GM06990 (cell line): Measurements from ENCODE around the gene LAYN.
A peak's percentile ranks its signal among the peaks of the same experiment; 100 is the strongest.

ENCODE experiments used
- DNase-seq: peaks from one replicate; pipeline ENCODE4 v3.0.0-alpha.2; 2011; ENCODE audit not compliant: insufficient read length; ENCODE audit errors: extremely low read depth
- H3K27me3 ChIP-seq: replicated peaks from 2 replicates; pipeline ENCODE4 v1.6.0; 2011; ENCODE audit warnings: low read length; ENCODE audit not compliant: control insufficient read depth, insufficient read depth
- H3K36me3 ChIP-seq: 2 replicates; pipeline ENCODE4 v1.5.1; 2011; ENCODE audit warnings: low read length; ENCODE audit not compliant: control insufficient read depth, insufficient read depth
- H3K4me3 ChIP-seq: replicated peaks from 2 replicates; pipeline ENCODE4 v1.5.1; 2011; ENCODE audit warnings: low read depth, mild to moderate bottlenecking, control low read depth, low read length
- TF ChIP-seq, protein P1 (sequence below): IDR thresholded peaks from 2 replicates; pipeline ENCODE4 v1.5.1; 2011; ENCODE audit warnings: low read length, control low read depth, mild to moderate bottlenecking, inconsistent platforms; ENCODE audit not compliant: insufficient read depth, poor library complexity, severe bottlenecking

The LAYN gene

DNA sequence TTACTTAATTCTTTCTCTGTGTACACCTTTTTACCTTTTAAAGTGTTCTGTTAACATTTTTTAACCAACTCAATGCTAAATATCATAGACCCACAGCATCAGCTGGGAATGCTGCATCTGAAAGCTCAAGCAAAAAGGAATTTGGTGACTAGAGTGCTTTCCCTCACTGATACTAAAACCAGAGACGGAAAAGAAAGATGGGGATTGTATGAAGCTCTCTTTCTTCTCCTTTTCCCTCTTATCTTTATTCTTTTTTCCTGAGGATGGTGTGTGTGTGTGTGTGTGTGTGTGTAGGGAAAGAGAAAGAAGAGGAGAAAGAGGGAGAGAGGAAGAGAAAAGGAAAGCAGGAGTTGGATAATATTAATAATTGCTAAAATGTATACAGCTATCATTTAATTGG, 57.6 kb downstream of the LAYN start:
- Histone ChIP-seq H3K36me3 (no peaks in the 10 kb centered on the region), H3K4me3 (no peak overlapping the region), H3K27me3 (no peaks in the 10 kb centered on the region)
- DNase-seq = no peak
- TF ChIP-seq, protein P1, sequence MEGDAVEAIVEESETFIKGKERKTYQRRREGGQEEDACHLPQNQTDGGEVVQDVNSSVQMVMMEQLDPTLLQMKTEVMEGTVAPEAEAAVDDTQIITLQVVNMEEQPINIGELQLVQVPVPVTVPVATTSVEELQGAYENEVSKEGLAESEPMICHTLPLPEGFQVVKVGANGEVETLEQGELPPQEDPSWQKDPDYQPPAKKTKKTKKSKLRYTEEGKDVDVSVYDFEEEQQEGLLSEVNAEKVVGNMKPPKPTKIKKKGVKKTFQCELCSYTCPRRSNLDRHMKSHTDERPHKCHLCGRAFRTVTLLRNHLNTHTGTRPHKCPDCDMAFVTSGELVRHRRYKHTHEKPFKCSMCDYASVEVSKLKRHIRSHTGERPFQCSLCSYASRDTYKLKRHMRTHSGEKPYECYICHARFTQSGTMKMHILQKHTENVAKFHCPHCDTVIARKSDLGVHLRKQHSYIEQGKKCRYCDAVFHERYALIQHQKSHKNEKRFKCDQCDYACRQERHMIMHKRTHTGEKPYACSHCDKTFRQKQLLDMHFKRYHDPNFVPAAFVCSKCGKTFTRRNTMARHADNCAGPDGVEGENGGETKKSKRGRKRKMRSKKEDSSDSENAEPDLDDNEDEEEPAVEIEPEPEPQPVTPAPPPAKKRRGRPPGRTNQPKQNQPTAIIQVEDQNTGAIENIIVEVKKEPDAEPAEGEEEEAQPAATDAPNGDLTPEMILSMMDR = no peak

DNA sequence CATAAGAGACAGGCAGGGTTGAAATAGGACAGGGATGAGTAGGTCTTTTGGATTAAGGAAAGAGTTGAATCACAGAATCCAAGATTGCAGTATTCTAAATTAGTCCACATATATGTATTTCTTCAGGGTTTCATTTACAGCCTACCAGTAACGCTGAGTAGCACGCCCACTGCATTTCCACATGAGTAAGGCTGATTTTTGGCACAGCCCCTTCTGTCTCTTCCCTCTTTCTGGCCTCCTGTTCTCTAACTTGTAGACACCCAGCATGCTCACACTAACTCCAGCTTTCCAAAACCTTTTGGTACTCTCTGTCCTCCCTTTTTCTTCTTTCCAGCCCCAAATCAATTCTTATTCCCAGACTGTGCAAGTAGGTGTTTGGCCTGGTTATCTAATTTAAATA, 58.0 kb downstream of the LAYN start:
- Histone ChIP-seq H3K27me3 (no peaks in the 10 kb centered on the region), H3K4me3 (no peak overlapping the region), H3K36me3 (no peaks in the 10 kb centered on the region)
- TF ChIP-seq, protein P1 = no peak
- no peak for DNase-seq

DNA sequence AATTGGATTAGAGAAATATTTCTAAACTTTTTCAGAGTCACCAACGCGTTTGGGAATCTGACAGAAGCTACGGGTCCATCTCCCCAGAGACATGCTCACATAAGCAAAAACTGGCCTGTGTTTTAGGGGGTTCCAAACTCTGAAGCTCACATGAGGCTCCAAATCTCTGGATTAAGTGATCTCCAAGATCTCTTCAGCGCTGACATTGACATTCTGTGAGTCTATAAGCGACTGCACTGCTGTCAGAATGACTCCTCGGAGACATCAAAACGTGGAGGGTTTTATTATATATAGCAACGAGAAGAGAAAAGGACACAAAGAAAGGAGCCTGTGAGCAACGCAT, 61.1 kb downstream of the LAYN start:
- H3K36me3 ChIP-seq = no peaks in the 10 kb centered on the region
- TF ChIP-seq, protein P1 = no peak
- peak overlapping the region; percentile 87 for H3K4me3 ChIP-seq
- no peaks in the 10 kb centered on the region for H3K27me3 ChIP-seq
- no peak for DNase-seq

DNA sequence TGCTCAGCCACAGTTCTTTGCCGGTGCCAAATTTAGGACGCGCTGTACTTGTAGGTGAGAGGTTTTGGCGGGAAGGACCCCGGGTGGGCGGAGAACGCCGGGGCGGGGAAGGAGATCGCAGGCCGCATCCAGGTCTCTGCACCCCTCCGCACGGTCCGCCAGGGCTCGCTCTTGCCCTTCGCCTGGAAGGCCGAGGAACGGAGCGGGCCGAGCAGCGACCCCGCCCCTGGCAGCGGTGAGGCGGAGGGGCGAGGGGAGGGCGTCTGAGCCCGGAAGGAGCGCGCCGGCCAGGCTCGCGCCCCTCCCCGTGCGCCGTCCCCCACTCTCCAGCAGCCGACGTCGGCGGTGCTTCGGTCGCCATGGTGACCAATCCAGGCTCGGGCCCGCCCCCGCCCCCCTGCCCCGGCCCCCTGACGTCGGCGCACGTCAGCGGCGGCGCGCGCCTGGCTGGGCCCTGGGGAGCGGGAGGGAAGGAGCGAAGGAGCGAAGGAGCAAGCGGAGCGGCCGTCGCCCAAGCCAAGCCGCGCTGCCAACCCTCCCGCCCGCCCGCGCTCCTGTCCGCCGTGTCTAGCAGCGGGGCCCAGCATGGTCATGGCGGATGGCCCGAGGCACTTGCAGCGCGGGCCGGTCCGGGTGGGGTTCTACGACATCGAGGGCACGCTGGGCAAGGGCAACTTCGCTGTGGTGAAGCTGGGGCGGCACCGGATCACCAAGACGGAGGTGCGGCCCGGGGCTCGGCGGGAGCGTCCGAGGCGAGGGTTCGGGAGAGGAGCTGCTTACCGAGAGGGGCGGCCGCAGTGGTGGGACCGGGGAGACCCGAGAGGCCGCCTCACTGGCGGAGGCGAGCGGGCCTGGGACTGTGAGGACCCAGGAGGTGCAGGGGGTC, 61.7 kb downstream of the LAYN start, which contains the start of gene SIK2:
SIK2 (plus strand) TSS at position 471 of the 886 bp plus-strand sequence; CDS start at position 586, 115 bp downstream.
- peak; percentile 98 for DNase-seq
- Histone ChIP-seq H3K27me3 (no peaks in the 10 kb centered on the region), H3K36me3 (no peaks in the 10 kb centered on the region), H3K4me3 (peak within 1 kb of the TSS; percentile 87)
- TF ChIP-seq, protein P1 = peak; percentile 91

DNA sequence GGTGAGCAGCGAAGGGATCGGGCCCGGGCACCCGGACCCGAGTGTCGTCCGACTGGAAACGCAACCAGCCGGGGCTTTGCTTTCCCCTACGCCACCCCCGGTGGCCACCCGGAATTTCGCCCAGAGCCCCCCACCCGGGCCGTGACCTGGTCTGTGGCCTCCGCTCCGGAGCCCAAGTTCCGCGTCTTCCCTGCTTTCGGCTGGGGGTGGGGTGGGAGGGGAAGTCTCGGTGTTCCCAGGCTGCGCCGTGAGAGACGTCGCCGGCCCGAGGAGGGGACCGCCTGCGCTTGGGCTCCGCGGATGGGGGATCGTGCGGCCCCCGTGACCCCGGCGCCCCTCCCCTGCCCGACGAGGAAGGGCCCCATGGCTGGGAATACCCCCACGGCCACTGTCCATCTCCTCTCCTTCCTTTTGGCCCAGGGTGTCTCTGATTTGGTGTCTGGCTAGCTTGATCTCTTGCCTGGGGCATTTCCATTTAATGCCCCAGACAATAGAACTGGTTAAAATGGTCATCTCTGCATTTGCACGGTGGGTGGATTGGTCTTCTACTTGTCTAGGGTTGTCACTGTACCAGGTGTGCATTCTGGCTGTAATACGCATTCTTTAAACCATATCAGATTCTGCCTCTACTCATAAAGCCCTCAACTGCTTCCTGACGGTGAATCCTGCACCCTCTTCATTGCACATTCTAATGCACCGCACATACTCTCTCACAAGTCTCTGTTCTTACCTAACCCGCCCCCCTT, 62.5 kb downstream of the LAYN start:
- no peaks in the 10 kb centered on the region for H3K27me3 ChIP-seq
- no peak for DNase-seq
- TF ChIP-seq, protein P1 = no peak
- no peaks in the 10 kb centered on the region for H3K36me3 ChIP-seq
- H3K4me3 ChIP-seq = peak overlapping the region; percentile 87
